GM12872 (cell line): ENCODE results near the gene GJA3.

Source experiments
- CTCF ChIP-seq: IDR thresholded peaks from 3 replicates; pipeline ENCODE4 v1.5.1; 2011; ENCODE audit warnings: low read depth, mild to moderate bottlenecking, low read length, moderate library complexity; ENCODE audit not compliant: insufficient read depth

Gene GJA3

GRCh38 chr13:20151612-20152011 is 9.2 kb downstream of the GJA3 start:
- no peak for TF ChIP-seq CTCF

GRCh38 chr13:20151016-20151415 is 9.8 kb downstream of the GJA3 start:
- TF ChIP-seq CTCF: no peak

GRCh38 chr13:20150561-20150960 is 10.3 kb downstream of the GJA3 start:
- TF ChIP-seq CTCF: no peak

GRCh38 chr13:20149762-20150161 is 11.1 kb downstream of the GJA3 start:
- TF ChIP-seq CTCF: no peak

GRCh38 chr13:20148501-20149183 is 12.2 kb downstream of the GJA3 start:
- no peak for TF ChIP-seq CTCF

GRCh38 chr13:20146381-20146780 is 14.5 kb downstream of the GJA3 start:
- TF ChIP-seq CTCF: no peak

GRCh38 chr13:20145521-20145920 is 15.3 kb downstream of the GJA3 start:
- TF ChIP-seq CTCF: no peak
